Measurements from ENCODE around the gene HIKESHI.

HIKESHI gene

DNA sequence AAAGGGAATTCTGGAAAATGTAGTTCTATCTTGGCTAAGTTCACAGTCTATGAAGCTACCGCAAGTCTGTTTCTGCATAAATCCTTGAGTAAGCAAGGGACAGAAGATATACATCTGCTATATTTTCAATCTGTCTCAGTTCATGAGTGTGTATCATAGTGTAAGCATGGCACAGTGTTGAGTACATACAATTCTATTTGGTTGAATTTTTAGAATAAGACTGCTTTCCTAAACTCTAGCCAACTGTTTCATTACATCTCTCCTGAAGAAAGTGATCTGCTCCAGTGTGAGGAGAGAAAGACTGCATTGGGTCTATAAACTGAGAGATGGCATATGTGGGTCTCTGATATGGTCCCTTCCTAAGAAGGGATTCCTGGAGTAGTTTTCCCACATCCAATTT, 70.0 kb downstream of the HIKESHI start:
- in situ Hi-C loops (cut with MboI; ENCODE audit: low sequenced_read_pairs): no loop called here

- in situ Hi-C loops (cut with MboI; ENCODE audit: low sequenced_read_pairs): no loop called here
These were observed 70.5 kb downstream of the HIKESHI start for GRCh38 chr11:86372586-86372985.

- in situ Hi-C loops (cut with MboI; ENCODE audit: low sequenced_read_pairs): no loop called here
These were observed 72.0 kb downstream of the HIKESHI start for GRCh38 chr11:86374069-86374468.

- in situ Hi-C loops (cut with MboI; ENCODE audit: low sequenced_read_pairs): no loop called here
These were observed 72.5 kb downstream of the HIKESHI start, which contains the start of gene CCDC81 for GRCh38 chr11:86374586-86374985. TSS of gene CCDC81 (plus strand) at chr11:86374887. CDS start at chr11:86375164, 277 bp downstream.

DNA sequence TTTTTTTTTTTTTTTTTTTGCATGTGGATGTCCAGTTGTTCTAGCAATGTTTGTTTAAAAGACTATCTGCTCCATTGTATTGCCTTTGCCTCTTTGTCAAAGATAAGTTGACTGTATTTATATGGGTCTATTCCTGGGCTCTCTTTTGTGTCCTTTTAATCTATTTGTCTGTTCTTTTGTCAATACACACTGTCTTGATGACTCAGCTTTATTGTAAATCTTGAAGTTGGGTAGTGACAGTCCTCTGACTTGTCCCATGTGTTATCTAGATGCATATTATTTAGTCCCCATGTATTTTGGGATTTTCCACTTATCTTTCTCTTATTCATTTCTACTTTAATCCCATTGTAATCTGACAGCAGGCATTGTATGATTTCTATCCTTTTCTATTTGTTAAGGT, 75.9 kb downstream of the HIKESHI start:
- in situ Hi-C loops (cut with MboI; ENCODE audit: low sequenced_read_pairs): no loop called here

DNA sequence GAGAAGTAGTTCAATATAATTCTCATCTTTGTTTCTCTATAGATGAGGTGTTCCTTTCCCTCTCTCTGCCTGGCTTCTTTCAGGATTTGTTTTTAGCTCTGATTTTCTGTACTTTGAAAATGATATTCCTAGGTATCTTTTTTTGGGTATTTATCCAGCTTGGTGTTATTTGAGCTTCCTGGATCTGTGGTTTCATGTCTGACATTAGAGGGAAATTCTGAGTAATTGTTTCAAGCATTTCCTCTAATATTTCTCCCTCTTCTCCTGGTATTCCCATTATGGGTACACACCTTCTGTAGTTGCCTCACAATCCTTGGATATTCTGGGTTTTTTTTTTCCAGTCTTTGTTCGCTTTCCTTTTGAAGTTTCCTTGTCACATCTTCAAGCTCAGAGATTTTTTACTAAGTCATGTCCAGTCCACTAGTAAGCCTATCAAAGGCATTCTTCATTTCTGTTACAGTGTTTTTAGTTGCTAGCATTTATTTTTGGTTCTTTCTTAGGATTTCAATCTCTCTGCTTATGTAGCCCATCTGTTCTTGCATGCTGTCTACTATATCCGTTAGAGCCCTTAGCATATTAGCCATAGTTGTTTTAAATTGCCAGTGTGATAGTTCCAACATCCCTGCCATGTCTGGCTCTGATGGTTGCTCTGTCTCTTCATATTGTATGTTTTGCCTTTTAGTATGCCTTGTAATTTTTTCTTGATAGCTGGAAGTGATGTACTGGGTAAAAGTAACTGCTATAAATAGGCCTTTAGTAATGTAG, 78.4 kb downstream of the HIKESHI start:
- in situ Hi-C loops (cut with MboI; ENCODE audit: low sequenced_read_pairs): no loop called here

GRCh38 chr11:86383041-86383955, 81.3 kb downstream of the HIKESHI start:
- in situ Hi-C loops (cut with MboI; ENCODE audit: low sequenced_read_pairs): no loop called here

GRCh38 chr11:86386283-86386682, 84.2 kb downstream of the HIKESHI start:
- in situ Hi-C loops (cut with MboI; ENCODE audit: low sequenced_read_pairs): no loop called here

DNA sequence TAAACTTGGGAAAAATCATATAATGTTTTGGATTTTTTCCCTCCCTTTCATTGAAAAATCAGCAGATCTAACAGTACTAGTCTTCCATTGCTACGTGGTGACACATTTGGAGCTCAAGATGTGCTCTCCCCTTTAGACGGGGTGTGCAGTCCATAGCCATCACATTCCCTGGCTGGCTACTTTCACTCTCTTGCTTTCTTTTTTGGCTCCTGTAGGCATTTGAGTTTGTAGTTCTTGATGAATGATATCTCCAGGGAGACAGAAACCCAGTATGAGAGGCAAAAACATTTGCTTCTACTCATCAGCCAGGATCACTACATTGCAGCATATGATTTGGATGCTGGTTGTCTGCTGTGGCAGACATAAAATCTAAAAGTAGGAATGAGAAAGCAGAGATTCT, 84.7 kb downstream of the HIKESHI start:
- in situ Hi-C loops (cut with MboI; ENCODE audit: low sequenced_read_pairs): no loop called here

DNA sequence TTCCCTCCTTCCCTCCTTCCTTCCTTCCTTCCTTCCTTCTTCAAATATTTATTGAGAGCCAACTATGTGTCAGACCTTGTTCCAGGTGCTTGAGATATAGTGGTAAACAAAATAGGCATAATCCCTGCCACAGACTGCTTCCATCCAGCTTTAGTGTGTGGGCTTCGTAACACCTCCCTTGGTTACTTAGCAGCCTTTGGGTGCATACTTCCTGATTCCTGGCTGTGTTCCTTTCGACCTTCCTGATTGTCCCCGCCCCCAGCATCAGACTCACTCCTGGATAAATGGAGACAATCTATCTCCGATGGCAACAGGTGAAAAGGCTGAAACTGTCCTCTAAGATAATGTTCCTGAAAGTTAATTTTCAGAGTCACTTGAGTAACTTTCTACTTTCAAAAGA, 86.2 kb downstream of the HIKESHI start:
- in situ Hi-C loops (cut with MboI; ENCODE audit: low sequenced_read_pairs): no loop called here

GRCh38 chr11:86390487-86390886, 88.4 kb downstream of the HIKESHI start:
- in situ Hi-C loops (cut with MboI; ENCODE audit: low sequenced_read_pairs): no loop called here

GRCh38 chr11:86395061-86395551, 93.1 kb downstream of the HIKESHI start:
- in situ Hi-C loops (cut with MboI; ENCODE audit: low sequenced_read_pairs): no loop called here

Measured in HL-60/S4 treated with retinoic acid at 250 ng/mL for 4 days and 3 days (cell line).